Measurements from ENCODE around the gene WARS2.

The WARS2 gene

GRCh38 chr1:119186471-119186870 lies 46.0 kb upstream of the WARS2 start:
- TF ChIP-seq USF1 (IDR thresholded peaks at IDR 0.05) (no peak), CREB1 (IDR thresholded peaks at IDR 0.05; ENCODE audit: low read depth) (no peak), ZBTB7A (IDR thresholded peaks at IDR 0.05; ENCODE audit: low read depth) (no peak), TEAD4 (IDR thresholded peaks at IDR 0.05) (no peak), TAF1 (IDR thresholded peaks at IDR 0.05; ENCODE audit: low read depth) (no peak), EP300 (IDR thresholded peaks at IDR 0.05; ENCODE audit: borderline replicate concordance) (no peak), RAD21 (IDR thresholded peaks at IDR 0.05; ENCODE audit: low read depth) (no peak), YY1 (IDR thresholded peaks at IDR 0.05; ENCODE audit: low read depth) (no peak), MAX (IDR thresholded peaks at IDR 0.05) (no peak), CEBPB (IDR thresholded peaks at IDR 0.05) (no peak), NFIC (IDR thresholded peaks at IDR 0.05) (no peak)

GRCh38 chr1:119184972-119185371 lies 44.5 kb upstream of the WARS2 start:
- TF ChIP-seq USF1 (IDR thresholded peaks at IDR 0.05) (no peak), MAX (IDR thresholded peaks at IDR 0.05) (no peak), REST (IDR thresholded peaks at IDR 0.05; ENCODE audit: low read depth) (no peak), RAD21 (IDR thresholded peaks at IDR 0.05; ENCODE audit: low read depth) (no peak), EP300 (IDR thresholded peaks at IDR 0.05; ENCODE audit: borderline replicate concordance) (no peak), EGR1 (IDR thresholded peaks at IDR 0.05) (no peak), CEBPB (IDR thresholded peaks at IDR 0.05) (no peak)

GRCh38 chr1:119181218-119181617 lies 40.8 kb upstream of the WARS2 start:
- no peak for TF ChIP-seq TAF1 (IDR thresholded peaks at IDR 0.05; ENCODE audit: low read depth)
- TF ChIP-seq USF1 (IDR thresholded peaks at IDR 0.05), result no peak
- no peak for TF ChIP-seq ZBTB7A (IDR thresholded peaks at IDR 0.05; ENCODE audit: low read depth)
- TF ChIP-seq MAX (IDR thresholded peaks at IDR 0.05), result no peak
- TF ChIP-seq CEBPB (IDR thresholded peaks at IDR 0.05), result no peak
- TF ChIP-seq RAD21 (IDR thresholded peaks at IDR 0.05; ENCODE audit: low read depth), result no peak
- no peak for TF ChIP-seq CREB1 (IDR thresholded peaks at IDR 0.05; ENCODE audit: low read depth)
- no peak for TF ChIP-seq YY1 (IDR thresholded peaks at IDR 0.05; ENCODE audit: low read depth)
- TF ChIP-seq EGR1 (IDR thresholded peaks at IDR 0.05), result no peak
- TF ChIP-seq REST (IDR thresholded peaks at IDR 0.05; ENCODE audit: low read depth), result no peak
- no peak for TF ChIP-seq TEAD4 (IDR thresholded peaks at IDR 0.05)
- no peak for TF ChIP-seq FOXM1 (IDR thresholded peaks at IDR 0.05; ENCODE audit: borderline replicate concordance, low read depth)
- no peak for TF ChIP-seq NFIC (IDR thresholded peaks at IDR 0.05)
- TF ChIP-seq TCF12 (IDR thresholded peaks at IDR 0.05; ENCODE audit: low read depth), result no peak
- TF ChIP-seq EP300 (IDR thresholded peaks at IDR 0.05; ENCODE audit: borderline replicate concordance), result no peak

GRCh38 chr1:119179051-119179450 lies 38.6 kb upstream of the WARS2 start:
- TF ChIP-seq EP300 (IDR thresholded peaks at IDR 0.05; ENCODE audit: borderline replicate concordance) (no peak), USF1 (IDR thresholded peaks at IDR 0.05) (no peak), MAX (IDR thresholded peaks at IDR 0.05) (no peak), EGR1 (IDR thresholded peaks at IDR 0.05) (no peak), NFIC (IDR thresholded peaks at IDR 0.05) (no peak), CEBPB (IDR thresholded peaks at IDR 0.05) (no peak), TCF12 (IDR thresholded peaks at IDR 0.05; ENCODE audit: low read depth) (no peak), REST (IDR thresholded peaks at IDR 0.05; ENCODE audit: low read depth) (no peak), FOXM1 (IDR thresholded peaks at IDR 0.05; ENCODE audit: borderline replicate concordance, low read depth) (no peak), ZBTB7A (IDR thresholded peaks at IDR 0.05; ENCODE audit: low read depth) (no peak), YY1 (IDR thresholded peaks at IDR 0.05; ENCODE audit: low read depth) (no peak), RAD21 (IDR thresholded peaks at IDR 0.05; ENCODE audit: low read depth) (no peak), TEAD4 (IDR thresholded peaks at IDR 0.05) (no peak), CREB1 (IDR thresholded peaks at IDR 0.05; ENCODE audit: low read depth) (no peak), TAF1 (IDR thresholded peaks at IDR 0.05; ENCODE audit: low read depth) (no peak)
